Endodermal cell (in vitro differentiated cells): ENCODE measurements around the gene DSCAML1. TPM values are rescaled to one million over a fixed set of nuclear protein-coding genes. Genes with fewer than 3 reads are reported as not detected.

Experiments used
- DNase-seq: peaks from one replicate; pipeline ENCODE4 v3.0.0-alpha.2; 2017
- H3K27ac ChIP-seq: 2 replicates; pipeline ENCODE4 v1.5.1; 2013; ENCODE audit warnings: mild to moderate bottlenecking, low read depth, low read length, moderate library complexity
- H3K27me3 ChIP-seq: 2 replicates; pipeline ENCODE4 v1.6.1; 2013; ENCODE audit warnings: mild to moderate bottlenecking, low read length, moderate library complexity; ENCODE audit not compliant: insufficient read depth, control insufficient read depth, poor library complexity, severe bottlenecking
- H3K36me3 ChIP-seq: 2 replicates; pipeline ENCODE4 v1.7.0; 2013; ENCODE audit warnings: mild to moderate bottlenecking, low read length, moderate library complexity; ENCODE audit not compliant: control insufficient read depth, insufficient read depth
- H3K4me1 ChIP-seq: one replicate; pipeline ENCODE4 v1.7.0; 2013; ENCODE audit warnings: low read length; ENCODE audit not compliant: control insufficient read depth, insufficient read depth
- H3K4me3 ChIP-seq: 2 replicates; pipeline ENCODE4 v1.5.1; 2013; ENCODE audit warnings: mild to moderate bottlenecking, low read length, moderate library complexity
- H3K9ac ChIP-seq: 2 replicates; pipeline ENCODE4 v1.6.1; 2013; ENCODE audit warnings: mild to moderate bottlenecking, low read length, moderate library complexity; ENCODE audit not compliant: poor library complexity, severe bottlenecking; ENCODE audit errors: extremely low read depth
- H3K9me3 ChIP-seq: 2 replicates; pipeline ENCODE4 v1.6.1; 2013; ENCODE audit warnings: mild to moderate bottlenecking, low read length, moderate library complexity; ENCODE audit not compliant: control insufficient read depth
- H3K27ac Mint-ChIP-seq: 2 replicates; pipeline ENCODE4 v1.8.0; 2020; ENCODE audit warnings: mixed read lengths
- H3K27me3 Mint-ChIP-seq: 2 replicates; pipeline ENCODE4 v1.8.0; 2021; ENCODE audit warnings: mild to moderate bottlenecking, mixed read lengths; ENCODE audit not compliant: insufficient read depth
- H3K36me3 Mint-ChIP-seq: 2 replicates; pipeline ENCODE4 v1.8.0; 2020; ENCODE audit warnings: low read depth, mixed read lengths
- H3K4me1 Mint-ChIP-seq: 2 replicates; pipeline ENCODE4 v1.8.0; 2020; ENCODE audit warnings: mixed read lengths
- H3K4me3 Mint-ChIP-seq: 2 replicates; pipeline ENCODE4 v1.8.0; 2020; ENCODE audit warnings: mild to moderate bottlenecking, moderate library complexity, mixed read lengths
- H3K9me3 Mint-ChIP-seq: 2 replicates; pipeline ENCODE4 v1.8.0; 2020; ENCODE audit warnings: mild to moderate bottlenecking, mixed read lengths
- WGBS, 2 experiments: methylation state at CpG; one replicate each; pipeline versions ENCODE4 v1.1.5 to v1.1.7; 2013; ENCODE audit warnings: missing lambda C conversion rate in 2 of 2, mixed read lengths in 1 of 2; ENCODE audit not compliant: insufficient coverage in 1 of 2, insufficient read length in 1 of 2; 5-methylcytosine and 5-hydroxymethylcytosine counted together
- total RNA-seq, 2 donors: library from RNA; stranded (reverse); fragmentation: NEBNext Ultra II Directional in 1 of 2; extraction: Animal tissue kit (Norgen Biotek cat#: 25700) in 1 of 2; gene quantifications; 2 replicates in 1 of 2; 3 replicates in 1 of 2; pipeline ENCODE4 v1.2.1, GENCODE V29; 2021
- TF ChIP-seq, protein P1 (sequence below): fragments of 200-600 bp; sonication (generic); conservative IDR thresholded peaks from 2 replicates; pipeline ENCODE4 v1.5.0; 2021; ENCODE audit warnings: antibody characterized with exemption, mild to moderate bottlenecking

The DSCAML1 gene
- total RNA-seq, 2 donors from 2014 or later = 5.6 to 10.9 TPM

DNA sequence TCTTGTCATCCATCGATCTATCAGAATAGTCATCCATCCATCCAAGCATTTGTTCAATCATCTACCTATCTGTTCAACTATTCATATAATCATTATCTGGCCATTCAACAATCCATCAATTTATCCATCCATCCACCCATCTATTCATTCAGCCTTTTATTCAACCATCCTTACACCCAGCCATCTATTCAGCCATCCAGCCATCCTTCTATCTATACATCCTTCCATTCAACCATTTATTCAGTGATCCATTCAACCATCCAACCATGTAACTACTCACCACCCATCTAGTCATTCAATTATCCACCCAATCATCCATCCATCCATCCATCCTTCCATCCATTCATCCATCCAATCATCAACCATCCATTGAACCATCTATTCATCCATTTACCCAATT is 362.5 kb downstream of the DSCAML1 start:
- peaks cover 15% of the 10 kb centered on the region for H3K4me1 Mint-ChIP-seq
- H3K9me3 Mint-ChIP-seq = no peaks in the 10 kb centered on the region
- TF ChIP-seq, protein P1, sequence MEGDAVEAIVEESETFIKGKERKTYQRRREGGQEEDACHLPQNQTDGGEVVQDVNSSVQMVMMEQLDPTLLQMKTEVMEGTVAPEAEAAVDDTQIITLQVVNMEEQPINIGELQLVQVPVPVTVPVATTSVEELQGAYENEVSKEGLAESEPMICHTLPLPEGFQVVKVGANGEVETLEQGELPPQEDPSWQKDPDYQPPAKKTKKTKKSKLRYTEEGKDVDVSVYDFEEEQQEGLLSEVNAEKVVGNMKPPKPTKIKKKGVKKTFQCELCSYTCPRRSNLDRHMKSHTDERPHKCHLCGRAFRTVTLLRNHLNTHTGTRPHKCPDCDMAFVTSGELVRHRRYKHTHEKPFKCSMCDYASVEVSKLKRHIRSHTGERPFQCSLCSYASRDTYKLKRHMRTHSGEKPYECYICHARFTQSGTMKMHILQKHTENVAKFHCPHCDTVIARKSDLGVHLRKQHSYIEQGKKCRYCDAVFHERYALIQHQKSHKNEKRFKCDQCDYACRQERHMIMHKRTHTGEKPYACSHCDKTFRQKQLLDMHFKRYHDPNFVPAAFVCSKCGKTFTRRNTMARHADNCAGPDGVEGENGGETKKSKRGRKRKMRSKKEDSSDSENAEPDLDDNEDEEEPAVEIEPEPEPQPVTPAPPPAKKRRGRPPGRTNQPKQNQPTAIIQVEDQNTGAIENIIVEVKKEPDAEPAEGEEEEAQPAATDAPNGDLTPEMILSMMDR = no peak
- no peaks in the 10 kb centered on the region for H3K9me3 ChIP-seq
- no peak overlapping the region for H3K9ac ChIP-seq
- no peaks in the 10 kb centered on the region for H3K36me3 Mint-ChIP-seq
- H3K36me3 ChIP-seq = no peaks in the 10 kb centered on the region
- peaks cover 9% of the 10 kb centered on the region for H3K27me3 ChIP-seq
- no peak overlapping the region for H3K27ac Mint-ChIP-seq
- peaks cover 21% of the 10 kb centered on the region for H3K27me3 Mint-ChIP-seq
- no peak overlapping the region for H3K4me3 Mint-ChIP-seq
- WGBS, 2 experiments = 92 to 97% methylated on average over 1 of the region's 1 CpG
- no peak overlapping the region for H3K4me3 ChIP-seq
- H3K27ac ChIP-seq = no peak overlapping the region
- DNase-seq = no peak
- peaks cover 7% of the 10 kb centered on the region for H3K4me1 ChIP-seq

DNA sequence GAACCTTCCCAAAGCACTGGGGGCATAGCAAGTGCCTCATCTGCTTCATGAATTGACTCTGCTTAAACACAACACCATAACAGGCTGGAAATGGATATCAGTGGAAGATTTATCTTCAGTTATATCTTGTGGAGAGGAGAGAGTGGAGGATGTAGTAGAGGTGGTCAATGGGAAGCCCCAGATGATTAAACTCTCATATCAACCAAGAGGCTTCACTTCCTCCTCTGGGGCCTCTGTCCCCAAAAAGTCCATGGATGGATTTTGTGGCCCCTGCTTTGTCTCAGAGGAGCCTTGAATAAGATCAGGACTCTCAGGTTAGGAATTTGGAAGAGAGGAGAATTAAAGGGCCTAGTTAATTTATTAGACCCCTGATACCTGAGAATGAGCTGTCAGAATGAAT is 363.3 kb downstream of the DSCAML1 start:
- TF ChIP-seq, protein P1 = no peak
- peaks cover 7% of the 10 kb centered on the region for H3K4me1 ChIP-seq
- Mint-ChIP-seq H3K36me3 (no peaks in the 10 kb centered on the region), H3K4me1 (peaks cover 22% of the 10 kb centered on the region), H3K27ac (no peak overlapping the region), H3K4me3 (no peak overlapping the region), H3K9me3 (no peaks in the 10 kb centered on the region), H3K27me3 (peaks cover 19% of the 10 kb centered on the region)
- no peak overlapping the region for H3K27ac ChIP-seq
- DNase-seq = no peak
- H3K4me3 ChIP-seq = no peak overlapping the region
- no peaks in the 10 kb centered on the region for H3K9me3 ChIP-seq
- H3K9ac ChIP-seq = no peak overlapping the region
- peaks cover 9% of the 10 kb centered on the region for H3K27me3 ChIP-seq
- no peaks in the 10 kb centered on the region for H3K36me3 ChIP-seq

DNA sequence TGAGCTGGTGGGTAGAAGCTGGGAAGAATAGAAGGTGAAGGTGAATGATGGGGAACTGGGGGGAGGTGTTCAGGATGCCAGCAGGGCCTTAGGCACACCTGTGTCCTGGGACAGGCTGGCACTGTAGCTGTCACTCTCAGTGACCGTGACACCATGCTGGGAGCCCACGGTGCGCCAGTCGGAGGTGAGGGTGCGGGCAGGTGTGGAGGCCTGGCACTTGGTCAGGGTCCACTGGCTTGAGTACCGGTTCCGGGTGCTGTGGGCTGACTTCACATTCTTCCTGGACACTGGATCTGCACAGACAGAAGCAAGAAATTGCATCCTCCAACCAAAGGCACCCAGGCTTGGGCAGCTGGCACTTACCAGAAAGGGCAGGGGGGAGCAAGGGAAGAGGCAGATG is 365.6 kb downstream of the DSCAML1 start:
- Histone ChIP-seq H3K27me3 (peaks cover 24% of the 10 kb centered on the region), H3K9ac (no peak overlapping the region), H3K36me3 (no peaks in the 10 kb centered on the region), H3K27ac (no peak overlapping the region), H3K4me3 (no peak overlapping the region), H3K4me1 (peaks cover 7% of the 10 kb centered on the region), H3K9me3 (no peaks in the 10 kb centered on the region)
- H3K9me3 Mint-ChIP-seq = no peaks in the 10 kb centered on the region
- H3K4me3 Mint-ChIP-seq = no peak overlapping the region
- no peak overlapping the region for H3K27ac Mint-ChIP-seq
- H3K27me3 Mint-ChIP-seq = peaks cover 30% of the 10 kb centered on the region
- H3K4me1 Mint-ChIP-seq = peaks cover 25% of the 10 kb centered on the region
- no peaks in the 10 kb centered on the region for H3K36me3 Mint-ChIP-seq
- no peak for DNase-seq
- TF ChIP-seq, protein P1 = no peak
- 93 to 94% methylated on average over 7 of the region's 7 CpGs for WGBS, 2 experiments
